Heart left ventricle (tissue), 13 donors: ENCODE data around the gene PSAPL1.

Source experiments
- CTCF ChIP-seq, 12 donors: fragments of 200-600 bp; sonication (generic) in 4 of 12; IDR thresholded peaks; one replicate each; pipeline versions ENCODE4 v1.5.0 to v1.8.0; 2018 to 2022; ENCODE audit warnings: antibody characterized with exemption in 12 of 12, mild to moderate bottlenecking in 5 of 12
- POLR2A ChIP-seq, 2 donors: fragments of 450-650 bp; IDR thresholded peaks; one replicate each; pipeline ENCODE4 v1.6.1; 2017; ENCODE audit warnings: antibody characterized with exemption in 2 of 2, mild to moderate bottlenecking in 2 of 2, moderate library complexity in 2 of 2
- donor health status: ischemic (EF 13 %, LVEDD 7.1; RV severe dilation, severe dysfunction).
- donor health status: DM: no; HTN: yes; CAD: no.
- donor health status: DM: no; HTN: no; CAD: no.
- donor health status: ischemic (EF 25% LVEDD 6.9; RV normal size, moderate dysfunction).
- donor health status: ischemic (EF 25% LVEDD 5.7; RV mildly dilated, moderate dysfunction).
- donor health status: ischemic (EF 35%, LVEDD 5.7; RV mildly dilated, moderate dysfunction).
- donor health status: nonischemic (EF 11% LVEDD 7.7; RV severe dilation, severe dysfunction).
- donor health status: DM: yes; HTN: yes; CAD: no.
- donor health status: PGD.
- donor health status: ischemic (EF 29% LVEDD 5.4; RV normal size, mild dysfunction).
- donor health status: nonischemic (EF 23%, LVEDD 6.1; RV moderate dilation, normal function).

- TF ChIP-seq POLR2A (IDR thresholded peaks at IDR 0.05) = no peak
- TF ChIP-seq CTCF (IDR thresholded peaks at IDR 0.05) = no peak
These were observed 2.0 kb downstream of the PSAPL1 start for GRCh38 chr4:7432531-7433375.
